Ovary (tissue), 9 donors: ENCODE measurements around the gene SLC25A29. TPM values are rescaled to one million over a fixed set of nuclear protein-coding genes. Genes with fewer than 3 reads are reported as not detected.

Source experiments
- DNase-seq, 5 donors: peaks; one replicate each; pipeline ENCODE4 v3.0.0-alpha.2; 2019 to 2020
- H3K27ac ChIP-seq, 2 donors: fragments of 200-600 bp; one replicate each; pipeline versions ENCODE4 v1.5.1 to v1.8.0; 2019 to 2022
- H3K27me3 ChIP-seq: fragments of 200-600 bp; one replicate; pipeline ENCODE4 v1.8.0; 2022
- H3K36me3 ChIP-seq: fragments of 200-600 bp; sonication (generic); one replicate; pipeline ENCODE4 v1.5.1; 2019
- H3K4me1 ChIP-seq: one replicate; pipeline ENCODE4 v1.8.1; 2013; ENCODE audit warnings: mild to moderate bottlenecking, moderate library complexity; ENCODE audit not compliant: insufficient read depth
- H3K4me3 ChIP-seq: fragments of 200-600 bp; sonication (generic); one replicate; pipeline ENCODE4 v1.5.1; 2017
- H3K9me3 ChIP-seq, 2 donors: fragments of 200-600 bp in 1 of 2; sonication (generic) in 1 of 2; one replicate each; pipeline versions ENCODE4 v1.5.1 to v1.8.1; 2013 to 2019; ENCODE audit warnings: mild to moderate bottlenecking in 1 of 2, moderate library complexity in 1 of 2
- EP300 ChIP-seq: sonication (generic); formaldehyde crosslinking; IDR thresholded peaks from one replicate; pipeline ENCODE4 v1.6.1; 2017; ENCODE audit warnings: antibody characterized with exemption
- POLR2A ChIP-seq: fragments of 450-650 bp; IDR thresholded peaks from one replicate; pipeline ENCODE4 v1.6.1; 2017; ENCODE audit warnings: antibody characterized with exemption, mild to moderate bottlenecking, moderate library complexity
- WGBS, 3 donors: extraction: QIAGEN DNeasy Blood & Tissue Kit in 1 of 3; methylation state at CpG; one replicate each; pipeline versions ENCODE4 v1.1.5 to v1.1.7; 2013 to 2017; 5-methylcytosine and 5-hydroxymethylcytosine counted together
- intact Hi-C, 4 donors: fragments of 100-400 bp; cut with DNase I; formaldehyde crosslinking; loops; one replicate each; pipeline versions ENCODE4 v1.11.0 to v1.15.1; 2022 to 2023
- polyA plus RNA-seq, 2 donors: library from polyadenylated mRNA; stranded (reverse); fragments of 200-250 nt in 1 of 2; fragments of 350-450 nt in 1 of 2; fragmentation: Illumina TruSeq in 1 of 2; extraction: RNeasy Lipid Tissue Mini Kit (QIAGEN cat#74804) in 1 of 2; gene quantifications; one replicate each; pipeline ENCODE4 v1.2.3, GENCODE V29; 2013 to 2014
- total RNA-seq, 7 donors: library from RNA; depleted of rRNA in 2 of 7; stranded (reverse); fragments of >200 nt in 2 of 7; fragmentation: NEBNext Ultra II Directional in 3 of 7; extraction: Animal tissue kit (Norgen Biotek cat#: 25700) in 3 of 7; gene quantifications; one replicate each; pipeline versions ENCODE4 v1.1.0 to v1.2.4, GENCODE V29; 2016 to 2023
- TF ChIP-seq, protein P1 (sequence below), 3 donors: fragments of 450-650 bp in 2 of 3; fragments of 200-600 bp in 1 of 3; IDR thresholded peaks; one replicate each; pipeline versions ENCODE4 v1.5.1 to v1.8.0; 2016 to 2022; ENCODE audit warnings: antibody characterized with exemption in 3 of 3, mild to moderate bottlenecking in 1 of 3
- donor health status: DM: no; HTN: no; CAD: no; lungs with moderate emphysema.
- donor health status: DM: no; HTN: no; CAD: no.
- donor health status: Bipolar disorder and iron deficiency.
- donor health status: DM: yes; HTN: yes; CAD: no.
- donor health status: DM: no; HTN: no; CAD: no.
- donor health status: DM: yes; HTN: yes; CAD: no.

The SLC25A29 gene
- total and polyA plus RNA-seq, 9 donors = 9.1 to 177 (median 69.9) TPM

GRCh38 chr14:100282766-100283419 is 23.4 kb downstream of the SLC25A29 start:
- Histone ChIP-seq H3K4me1 (peaks cover 4% of the 10 kb centered on the region), H3K27me3 (no peaks in the 10 kb centered on the region), H3K9me3 (no peaks in the 10 kb centered on the region), H3K36me3 (no peaks in the 10 kb centered on the region), H3K4me3 (no peak overlapping the region), H3K27ac (no peak overlapping the region)
- WGBS, 3 donors = 86 to 90% (median 87%) methylated on average over 9 of the region's 9 CpGs
- intact Hi-C loops = no loop called here
- DNase-seq = no peak
- TF ChIP-seq EP300 (no peak), POLR2A (no peak)
- TF ChIP-seq, protein P1, sequence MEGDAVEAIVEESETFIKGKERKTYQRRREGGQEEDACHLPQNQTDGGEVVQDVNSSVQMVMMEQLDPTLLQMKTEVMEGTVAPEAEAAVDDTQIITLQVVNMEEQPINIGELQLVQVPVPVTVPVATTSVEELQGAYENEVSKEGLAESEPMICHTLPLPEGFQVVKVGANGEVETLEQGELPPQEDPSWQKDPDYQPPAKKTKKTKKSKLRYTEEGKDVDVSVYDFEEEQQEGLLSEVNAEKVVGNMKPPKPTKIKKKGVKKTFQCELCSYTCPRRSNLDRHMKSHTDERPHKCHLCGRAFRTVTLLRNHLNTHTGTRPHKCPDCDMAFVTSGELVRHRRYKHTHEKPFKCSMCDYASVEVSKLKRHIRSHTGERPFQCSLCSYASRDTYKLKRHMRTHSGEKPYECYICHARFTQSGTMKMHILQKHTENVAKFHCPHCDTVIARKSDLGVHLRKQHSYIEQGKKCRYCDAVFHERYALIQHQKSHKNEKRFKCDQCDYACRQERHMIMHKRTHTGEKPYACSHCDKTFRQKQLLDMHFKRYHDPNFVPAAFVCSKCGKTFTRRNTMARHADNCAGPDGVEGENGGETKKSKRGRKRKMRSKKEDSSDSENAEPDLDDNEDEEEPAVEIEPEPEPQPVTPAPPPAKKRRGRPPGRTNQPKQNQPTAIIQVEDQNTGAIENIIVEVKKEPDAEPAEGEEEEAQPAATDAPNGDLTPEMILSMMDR (IDR thresholded peaks at IDR 0.05) = no peak

- H3K27me3 ChIP-seq = no peaks in the 10 kb centered on the region
- H3K4me3 ChIP-seq = no peak overlapping the region
- intact Hi-C loops = no loop called here
- H3K27ac ChIP-seq = no peak overlapping the region
- peaks cover 4% of the 10 kb centered on the region for H3K4me1 ChIP-seq
- H3K9me3 ChIP-seq = no peaks in the 10 kb centered on the region
- TF ChIP-seq POLR2A (no peak), EP300 (no peak)
- TF ChIP-seq, protein P1 (IDR thresholded peaks at IDR 0.05) = no peak
- no peak for DNase-seq
- no peaks in the 10 kb centered on the region for H3K36me3 ChIP-seq
- 92 to 95% (median 92%) methylated on average over 7 of the region's 7 CpGs for WGBS, 3 donors
Observed at GRCh38 chr14:100282083-100282350, 24.2 kb downstream of the SLC25A29 start.

DNA sequence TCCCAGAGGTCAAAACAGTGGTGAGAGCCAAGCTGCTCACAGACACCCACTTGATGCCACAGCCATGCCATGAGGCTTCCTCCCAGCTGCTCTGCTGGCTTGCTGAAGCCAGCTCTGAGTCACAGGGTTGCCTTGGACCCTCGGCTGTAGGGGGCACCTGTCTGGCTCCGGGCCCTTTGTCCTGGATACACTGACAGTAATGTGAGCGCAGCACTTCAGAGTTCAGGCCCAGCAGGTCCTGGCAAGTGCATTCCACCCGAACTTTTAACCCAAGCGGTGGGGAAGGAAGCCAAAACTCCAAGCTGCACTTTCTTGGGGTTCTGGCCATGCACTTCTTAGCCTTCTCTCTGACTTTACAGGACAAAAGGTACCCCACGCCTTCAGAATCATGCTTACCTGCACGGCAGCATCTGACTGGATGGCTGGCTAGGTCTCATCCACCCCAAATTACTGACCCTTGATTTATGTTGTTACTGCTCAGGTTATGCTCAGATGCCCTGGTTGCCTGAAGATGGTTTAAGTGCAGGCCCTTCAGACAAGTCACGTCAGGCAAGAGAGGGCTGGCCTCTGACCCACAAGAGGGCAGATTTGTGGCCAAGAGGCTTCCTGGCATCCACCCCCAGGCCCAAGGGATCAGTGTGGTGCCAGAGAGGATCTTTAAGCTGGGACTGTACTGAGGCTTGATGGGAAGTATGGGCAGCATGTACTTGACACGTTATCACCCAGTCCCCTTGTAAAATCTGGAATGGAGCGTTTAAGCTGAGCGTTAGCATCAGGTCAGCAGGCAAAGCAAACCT is 24.8 kb downstream of the SLC25A29 start:
- intact Hi-C loops = no loop called here
- 72 to 74% (median 73%) methylated on average over 11 of the region's 11 CpGs for WGBS, 3 donors
- peak in 1 of 5 donors; percentile 21 for DNase-seq
- H3K27me3 ChIP-seq = no peaks in the 10 kb centered on the region
- no peak overlapping the region for H3K4me3 ChIP-seq
- H3K9me3 ChIP-seq = no peaks in the 10 kb centered on the region
- peaks cover 4% of the 10 kb centered on the region for H3K4me1 ChIP-seq
- no peak overlapping the region for H3K27ac ChIP-seq
- TF ChIP-seq, protein P1 (IDR thresholded peaks at IDR 0.05) = no peak
- no peak for TF ChIP-seq POLR2A
- TF ChIP-seq EP300 = no peak
- H3K36me3 ChIP-seq = no peaks in the 10 kb centered on the region

DNA sequence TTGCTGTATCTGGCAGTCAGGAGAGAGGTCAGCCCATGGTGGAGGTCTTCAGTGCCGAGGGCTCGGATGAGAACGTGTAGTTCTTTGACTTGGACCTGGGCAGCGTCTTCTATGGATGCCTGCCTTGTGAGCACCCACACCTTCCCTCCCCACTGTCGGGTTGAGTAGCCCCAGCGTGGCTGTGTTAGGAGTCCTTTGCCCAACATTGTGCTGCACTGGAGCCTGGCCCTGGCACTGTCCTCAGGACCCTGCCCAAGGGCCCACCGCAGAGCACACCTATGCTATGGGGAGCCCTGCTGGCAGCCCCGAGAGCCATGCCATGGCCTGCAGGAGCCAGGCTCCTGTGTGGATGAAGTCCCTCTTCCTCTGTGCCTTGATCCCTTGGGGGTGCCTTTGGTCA is 26.7 kb downstream of the SLC25A29 start:
- WGBS, 3 donors = 86 to 94% (median 90%) methylated on average over 8 of the region's 8 CpGs
- Histone ChIP-seq H3K4me1 (no peaks in the 10 kb centered on the region), H3K4me3 (no peak overlapping the region), H3K27ac (no peak overlapping the region), H3K27me3 (no peaks in the 10 kb centered on the region), H3K36me3 (no peaks in the 10 kb centered on the region), H3K9me3 (no peaks in the 10 kb centered on the region)
- intact Hi-C loops = no loop called here
- TF ChIP-seq, protein P1 (IDR thresholded peaks at IDR 0.05) = no peak
- no peak for TF ChIP-seq POLR2A
- TF ChIP-seq EP300 = no peak
- no peak for DNase-seq
